Liver (tissue), 9 donors: Measurements from ENCODE around the gene PARD6A. TPM values are rescaled to one million over a fixed set of nuclear protein-coding genes. Genes with fewer than 3 reads are reported as not detected.

Experiments
- DNase-seq: peaks from one replicate; pipeline ENCODE4 v3.0.0-alpha.2; 2017; ENCODE audit warnings: low spot score
- H3K27ac ChIP-seq, 2 donors: one replicate each; pipeline ENCODE4 v1.7.0; 2013; ENCODE audit warnings: inconsistent platforms in 2 of 2, low read length in 2 of 2, control low read depth in 1 of 2, low read depth in 1 of 2, mild to moderate bottlenecking in 1 of 2
- H3K27me3 ChIP-seq, 4 donors: one replicate each; pipeline versions ENCODE4 v1.6.1 to v1.7.0; 2013; ENCODE audit warnings: low read length in 3 of 4, inconsistent platforms in 1 of 4, mild to moderate bottlenecking in 1 of 4, moderate library complexity in 1 of 4; ENCODE audit not compliant: control insufficient read depth in 4 of 4, insufficient read depth in 4 of 4
- H3K36me3 ChIP-seq, 4 donors: one replicate each; pipeline versions ENCODE4 v1.6.1 to v1.7.0; 2013; ENCODE audit warnings: low read length in 3 of 4, mild to moderate bottlenecking in 3 of 4, low read depth in 1 of 4, moderate library complexity in 1 of 4; ENCODE audit not compliant: control insufficient read depth in 4 of 4, insufficient read depth in 3 of 4
- H3K4me1 ChIP-seq, 4 donors: one replicate each; pipeline versions ENCODE4 v1.6.1 to v1.7.0; 2013; ENCODE audit warnings: low read length in 3 of 4, mild to moderate bottlenecking in 3 of 4, moderate library complexity in 1 of 4; ENCODE audit not compliant: control insufficient read depth in 4 of 4, insufficient read depth in 4 of 4
- H3K4me3 ChIP-seq, 3 donors: one replicate each; pipeline versions ENCODE4 v1.6.1 to v1.7.0; 2013; ENCODE audit warnings: low read length in 3 of 3, control low read depth in 1 of 3, low read depth in 1 of 3, mild to moderate bottlenecking in 1 of 3
- H3K9ac ChIP-seq, 2 donors: one replicate each; pipeline ENCODE4 v1.7.0; 2013; ENCODE audit warnings: low read length in 2 of 2, mild to moderate bottlenecking in 2 of 2, moderate library complexity in 2 of 2, control low read depth in 1 of 2, low read depth in 1 of 2
- H3K9me3 ChIP-seq, 4 donors: one replicate each; pipeline versions ENCODE4 v1.6.1 to v1.7.0; 2013; ENCODE audit warnings: low read length in 3 of 4; ENCODE audit not compliant: control insufficient read depth in 4 of 4
- EGR1 ChIP-seq, 2 donors: IDR thresholded peaks; 2 replicates each; pipeline ENCODE4 v1.6.1; 2016 to 2018; ENCODE audit warnings: antibody characterized with exemption in 2 of 2, low read depth in 2 of 2
- FOXA1 ChIP-seq: IDR thresholded peaks from 2 replicates; pipeline ENCODE4 v1.6.1; 2016; ENCODE audit warnings: antibody characterized with exemption
- GABPA ChIP-seq, 2 donors: IDR thresholded peaks in 1 of 2; conservative IDR thresholded peaks in 1 of 2; 2 replicates each; pipeline ENCODE4 v1.6.1; 2016; ENCODE audit warnings: antibody characterized with exemption in 2 of 2, mild to moderate bottlenecking in 1 of 2, moderate library complexity in 1 of 2
- HNF4A ChIP-seq, 2 donors: conservative IDR thresholded peaks; 2 replicates each; pipeline ENCODE4 v1.6.1; 2016; ENCODE audit warnings: antibody characterized with exemption in 2 of 2, mild to moderate bottlenecking in 2 of 2
- HNF4G ChIP-seq: IDR thresholded peaks from 2 replicates; pipeline ENCODE4 v1.6.1; 2016; ENCODE audit warnings: antibody characterized with exemption
- JUND ChIP-seq, 2 donors: IDR thresholded peaks; 2 replicates each; pipeline ENCODE4 v1.6.1; 2016; ENCODE audit warnings: antibody characterized with exemption in 2 of 2
- NR2F2 ChIP-seq: IDR thresholded peaks from 2 replicates; pipeline ENCODE4 v1.6.1; 2016; ENCODE audit warnings: antibody characterized with exemption
- RXRA ChIP-seq, 2 donors: IDR thresholded peaks; 2 replicates each; pipeline ENCODE4 v1.6.1; 2017 to 2018; ENCODE audit warnings: antibody characterized with exemption in 2 of 2, mild to moderate bottlenecking in 1 of 2
- SP1 ChIP-seq: IDR thresholded peaks from 2 replicates; pipeline ENCODE4 v1.6.1; 2018; ENCODE audit warnings: antibody characterized with exemption, mild to moderate bottlenecking
- TAF1 ChIP-seq: conservative IDR thresholded peaks from 2 replicates; pipeline ENCODE4 v1.6.1; 2016; ENCODE audit warnings: antibody characterized with exemption, mild to moderate bottlenecking
- YY1 ChIP-seq: IDR thresholded peaks from 2 replicates; pipeline ENCODE4 v1.6.1; 2016; ENCODE audit warnings: antibody characterized with exemption, mild to moderate bottlenecking
- ZBTB33 ChIP-seq: IDR thresholded peaks from 2 replicates; pipeline ENCODE4 v1.6.1; 2016; ENCODE audit warnings: antibody characterized with exemption
- WGBS: extraction: QIAGEN DNeasy Blood & Tissue Kit; methylation state at CpG from one replicate; pipeline ENCODE4 v1.1.7; 2013; 5-methylcytosine and 5-hydroxymethylcytosine counted together
- polyA plus RNA-seq, 2 donors: library from polyadenylated mRNA; stranded (reverse) in 1 of 2; unstranded in 1 of 2; fragments of 200-250 nt in 1 of 2; fragments of >200 nt in 1 of 2; fragmentation: Nextera tagmentation in 1 of 2; extraction: Ambion mirVana in 1 of 2; gene quantifications; one replicate each; pipeline versions ENCODE4 v1.2.1 to v1.2.3, GENCODE V29; 2013 to 2015
- total RNA-seq, 2 donors: library from RNA; depleted of rRNA; stranded (reverse); fragments of >200 nt; gene quantifications; one replicate each; pipeline ENCODE4 v1.2.3, GENCODE V29; 2014
- TF ChIP-seq, protein P1 (sequence below): IDR thresholded peaks from 2 replicates; pipeline ENCODE4 v1.6.1; 2016; ENCODE audit warnings: antibody characterized with exemption
- TF ChIP-seq, protein P2 (sequence below): fragments of 150-350 bp; IDR thresholded peaks from 2 replicates; pipeline ENCODE4 v1.5.1; 2017; ENCODE audit warnings: improper control_type of control experiment, low read depth, low read length; ENCODE audit not compliant: missing input control
- donor health status: healthy.
- donor health status: healthy.
- donor health status: healthy.
- donor health status: healthy.
- donor health status: healthy.

The PARD6A gene
- total and polyA plus RNA-seq, 4 donors: 0.42 to 2.4 (median 1.8) TPM

DNA sequence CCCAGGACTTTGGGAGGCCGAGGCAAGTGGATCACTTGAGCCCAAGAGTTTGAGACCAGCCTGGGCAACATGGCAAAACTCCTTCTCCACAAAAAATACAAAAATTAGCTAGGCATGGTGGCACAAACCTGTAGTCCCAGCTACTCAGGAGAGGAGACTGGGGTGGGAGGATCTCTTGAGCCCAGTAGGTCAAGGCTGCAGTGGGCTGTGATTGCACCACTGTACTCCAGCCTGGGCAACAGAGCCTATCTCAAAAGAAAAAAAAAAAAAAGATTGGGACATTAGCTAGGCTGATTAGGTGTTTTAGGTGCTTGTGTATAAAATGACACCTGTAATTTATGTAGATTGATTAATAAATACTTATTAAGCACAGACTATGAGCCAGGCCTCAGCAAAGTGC, 48.3 kb downstream of the PARD6A start:
- 98% methylated on average over 1 of the region's 1 CpG for WGBS
- Histone ChIP-seq H3K9ac (no peak overlapping the region), H3K36me3 (peaks cover 0 to 4% (median 0%) of the 10 kb centered on the region in 4 donors), H3K4me1 (peaks cover 4 to 29% (median 10%) of the 10 kb centered on the region in 4 donors), H3K9me3 (no peaks in the 10 kb centered on the region), H3K27me3 (no peaks in the 10 kb centered on the region), H3K4me3 (no peak overlapping the region), H3K27ac (no peak overlapping the region)
- DNase-seq: no peak
- TF ChIP-seq HNF4A (conservative IDR thresholded peaks at IDR 0.05): peak; percentile 15 to 20
- TF ChIP-seq EGR1 (IDR thresholded peaks at IDR 0.05; ENCODE audit: low read depth in 2 of 2): no peak

DNA sequence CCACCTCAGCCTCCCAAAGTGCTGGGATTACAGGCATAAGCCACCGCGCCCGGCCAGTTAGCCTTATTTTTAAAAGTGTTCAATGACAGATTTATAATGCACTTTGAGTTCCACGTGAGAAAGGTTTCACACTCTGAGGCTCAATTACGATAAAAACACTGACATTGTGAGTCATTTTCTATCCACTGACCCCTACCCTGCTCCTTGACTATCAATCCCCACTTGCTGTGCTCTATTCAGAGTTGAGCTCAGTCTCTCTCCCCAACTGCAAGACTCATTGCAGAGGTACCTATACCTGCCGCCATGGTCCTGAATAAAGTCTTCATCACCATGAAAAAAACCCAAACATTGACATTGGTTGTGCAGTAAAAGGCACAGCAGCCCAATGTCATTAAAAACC, 49.8 kb downstream of the PARD6A start:
- peaks cover 5 to 29% (median 16%) of the 10 kb centered on the region in 4 donors for H3K4me1 ChIP-seq
- no peak overlapping the region for H3K27ac ChIP-seq
- no peak overlapping the region for H3K4me3 ChIP-seq
- no peaks in the 10 kb centered on the region for H3K27me3 ChIP-seq
- H3K9me3 ChIP-seq: no peaks in the 10 kb centered on the region
- DNase-seq: no peak
- no peak overlapping the region for H3K9ac ChIP-seq
- TF ChIP-seq FOXA1 (no peak), NR2F2 (no peak), EGR1 (IDR thresholded peaks at IDR 0.05; ENCODE audit: low read depth in 2 of 2) (no peak), ZBTB33 (no peak), HNF4A (conservative IDR thresholded peaks at IDR 0.05) (no peak), TAF1 (no peak), SP1 (no peak), JUND (IDR thresholded peaks at IDR 0.05) (no peak), RXRA (IDR thresholded peaks at IDR 0.05) (no peak), YY1 (no peak), HNF4G (no peak), GABPA (IDR thresholded peaks at IDR 0.05 in 1 of 2, conservative IDR thresholded peaks at IDR 0.05 in 1 of 2) (no peak)
- TF ChIP-seq, protein P1, sequence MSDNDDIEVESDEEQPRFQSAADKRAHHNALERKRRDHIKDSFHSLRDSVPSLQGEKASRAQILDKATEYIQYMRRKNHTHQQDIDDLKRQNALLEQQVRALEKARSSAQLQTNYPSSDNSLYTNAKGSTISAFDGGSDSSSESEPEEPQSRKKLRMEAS: no peak
- TF ChIP-seq, protein P2, sequence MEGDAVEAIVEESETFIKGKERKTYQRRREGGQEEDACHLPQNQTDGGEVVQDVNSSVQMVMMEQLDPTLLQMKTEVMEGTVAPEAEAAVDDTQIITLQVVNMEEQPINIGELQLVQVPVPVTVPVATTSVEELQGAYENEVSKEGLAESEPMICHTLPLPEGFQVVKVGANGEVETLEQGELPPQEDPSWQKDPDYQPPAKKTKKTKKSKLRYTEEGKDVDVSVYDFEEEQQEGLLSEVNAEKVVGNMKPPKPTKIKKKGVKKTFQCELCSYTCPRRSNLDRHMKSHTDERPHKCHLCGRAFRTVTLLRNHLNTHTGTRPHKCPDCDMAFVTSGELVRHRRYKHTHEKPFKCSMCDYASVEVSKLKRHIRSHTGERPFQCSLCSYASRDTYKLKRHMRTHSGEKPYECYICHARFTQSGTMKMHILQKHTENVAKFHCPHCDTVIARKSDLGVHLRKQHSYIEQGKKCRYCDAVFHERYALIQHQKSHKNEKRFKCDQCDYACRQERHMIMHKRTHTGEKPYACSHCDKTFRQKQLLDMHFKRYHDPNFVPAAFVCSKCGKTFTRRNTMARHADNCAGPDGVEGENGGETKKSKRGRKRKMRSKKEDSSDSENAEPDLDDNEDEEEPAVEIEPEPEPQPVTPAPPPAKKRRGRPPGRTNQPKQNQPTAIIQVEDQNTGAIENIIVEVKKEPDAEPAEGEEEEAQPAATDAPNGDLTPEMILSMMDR: no peak
- H3K36me3 ChIP-seq: peaks cover 0 to 4% (median 0%) of the 10 kb centered on the region in 4 donors
- 95% methylated on average over 6 of the region's 6 CpGs for WGBS

Other genes with a start within 250 kb of the PARD6A start
- 1 to 10 TPM in 1 of 2 donors, under 1 TPM in 1; 0.33 to 1.6 TPM for gene ZDHHC1, start 244.5 kb upstream of the PARD6A start, total RNA-seq
- gene ZDHHC1, start 244.5 kb upstream of the PARD6A start, polyA plus RNA-seq: 1 to 10 TPM in 1 of 2 donors, under 1 TPM in 1; 0.53 to 1.6 TPM
- 1 to 10 TPM in 1 of 2 donors, under 1 TPM in 1; 0.51 to 6.7 TPM for gene HSD11B2, start 229.8 kb upstream of the PARD6A start, total RNA-seq
- gene HSD11B2, start 229.8 kb upstream of the PARD6A start, polyA plus RNA-seq: 1 to 10 TPM; 1.8 to 2.7 TPM
- gene ATP6V0D1, start 179.8 kb upstream of the PARD6A start, total RNA-seq: 10 to 100 TPM; 73.2 to 80.2 TPM
- gene ATP6V0D1, start 179.8 kb upstream of the PARD6A start, polyA plus RNA-seq: 10 to 100 TPM; 47.6 to 59.9 TPM
- gene AGRP, start 177.4 kb upstream of the PARD6A start, total RNA-seq: not detected
- gene AGRP, start 177.4 kb upstream of the PARD6A start, polyA plus RNA-seq: under 1 TPM; 0.18 to 0.50 TPM
- gene RIPOR1, start 132.1 kb upstream of the PARD6A start, total RNA-seq: 10 to 100 TPM; 16.8 to 25.2 TPM
- gene RIPOR1, start 132.1 kb upstream of the PARD6A start, polyA plus RNA-seq: 10 to 100 TPM in 1 of 2 donors, 1 to 10 TPM in 1; 7.6 to 13.8 TPM
- gene CTCF, start 98.4 kb upstream of the PARD6A start, total RNA-seq: 10 to 100 TPM; 16.1 to 35.3 TPM
- 10 to 100 TPM; 10.1 to 14.9 TPM for gene CTCF, start 98.4 kb upstream of the PARD6A start, polyA plus RNA-seq
- 1 to 10 TPM in 1 of 2 donors, under 1 TPM in 1; 0.51 to 1.3 TPM for gene CARMIL2, start 15.8 kb upstream of the PARD6A start, total RNA-seq
- under 1 TPM in 1 of 2 donors, not detected in 1; 0.39 TPM for gene CARMIL2, start 15.8 kb upstream of the PARD6A start, polyA plus RNA-seq
- gene ACD, start 700 bp upstream of the PARD6A start, total RNA-seq: 1 to 10 TPM; 4.3 to 5.6 TPM
- gene ACD, start 700 bp upstream of the PARD6A start, polyA plus RNA-seq: 1 to 10 TPM; 4.7 to 5.6 TPM
- 1 to 10 TPM; 3.0 to 7.8 TPM for gene ENKD1, start 5.8 kb downstream of the PARD6A start, total RNA-seq
- 1 to 10 TPM; 2.6 to 6.5 TPM for gene ENKD1, start 5.8 kb downstream of the PARD6A start, polyA plus RNA-seq
- 1 to 10 TPM; 1.2 to 1.9 TPM for gene C16orf86, start 5.9 kb downstream of the PARD6A start, total RNA-seq
- 1 to 10 TPM; 2.3 to 2.6 TPM for gene C16orf86, start 5.9 kb downstream of the PARD6A start, polyA plus RNA-seq
- 10 to 100 TPM; 12.7 to 48.8 TPM for gene GFOD2, start 58.4 kb downstream of the PARD6A start, total RNA-seq
- gene GFOD2, start 58.4 kb downstream of the PARD6A start, polyA plus RNA-seq: 10 to 100 TPM; 20.7 to 37.1 TPM
- gene RANBP10, start 145.6 kb downstream of the PARD6A start, total RNA-seq: 10 to 100 TPM in 1 of 2 donors, 1 to 10 TPM in 1; 9.8 to 12.8 TPM
- gene RANBP10, start 145.6 kb downstream of the PARD6A start, polyA plus RNA-seq: 10 to 100 TPM; 14.9 to 15.5 TPM
- gene TSNAXIP1, start 145.9 kb downstream of the PARD6A start, total RNA-seq: under 1 TPM; 0.09 to 0.75 TPM
- 1 to 10 TPM in 1 of 2 donors, under 1 TPM in 1; 0.62 to 1.5 TPM for gene TSNAXIP1, start 145.9 kb downstream of the PARD6A start, polyA plus RNA-seq
- 10 to 100 TPM; 14.1 to 19.7 TPM for gene THAP11, start 181.4 kb downstream of the PARD6A start, total RNA-seq
- 1 to 10 TPM; 6.7 to 9.5 TPM for gene THAP11, start 181.4 kb downstream of the PARD6A start, polyA plus RNA-seq
- 10 to 100 TPM; 27.4 to 69.5 TPM for gene NUTF2, start 186.0 kb downstream of the PARD6A start, total RNA-seq
- gene NUTF2, start 186.0 kb downstream of the PARD6A start, polyA plus RNA-seq: 10 to 100 TPM; 51.0 to 58.7 TPM
- 10 to 100 TPM; 15.9 to 22.7 TPM for gene CENPT, start 186.7 kb downstream of the PARD6A start, total RNA-seq
- gene CENPT, start 186.7 kb downstream of the PARD6A start, polyA plus RNA-seq: 10 to 100 TPM; 11.4 to 26.9 TPM
- gene EDC4, start 212.1 kb downstream of the PARD6A start, total RNA-seq: 10 to 100 TPM; 22.9 to 26.8 TPM
- gene EDC4, start 212.1 kb downstream of the PARD6A start, polyA plus RNA-seq: 10 to 100 TPM; 17.7 to 20.3 TPM
- gene NRN1L, start 223.9 kb downstream of the PARD6A start, total RNA-seq: under 1 TPM; 0.14 to 0.33 TPM
- gene NRN1L, start 223.9 kb downstream of the PARD6A start, polyA plus RNA-seq: under 1 TPM; 0.23 to 0.24 TPM
- 10 to 100 TPM; 14.0 to 23.8 TPM for gene PSKH1, start 232.3 kb downstream of the PARD6A start, total RNA-seq
- gene PSKH1, start 232.3 kb downstream of the PARD6A start, polyA plus RNA-seq: 10 to 100 TPM in 1 of 2 donors, 1 to 10 TPM in 1; 8.3 to 13.7 TPM